ENCODE data around the gene ACBD6.

- TF ChIP-seq CTCF (IDR thresholded peaks at IDR 0.05) (no peak), POLR2A (IDR thresholded peaks at IDR 0.05) (no peak)
Measured at GRCh38 chr1:180542838-180543145, 40.4 kb upstream of the ACBD6 start.
